HG03439 (cell line): Measurements from ENCODE around the gene RAB25.
A peak's percentile ranks its signal among the peaks of the same experiment; 100 is the strongest.
"Not testable (repeated sequence)": the region's sequence is repeated elsewhere in the genome, so short reads cannot be mapped to it uniquely, and the experiment has no call there.

ENCODE experiments used
- ATAC-seq: cut with Tn5 transposase; IDR thresholded peaks from one replicate; pipeline ENCODE4 v1.9.1; 2021; ENCODE audit warnings: mild to moderate bottlenecking, moderate library complexity; ENCODE audit not compliant: unreplicated experiment

The RAB25 gene

DNA sequence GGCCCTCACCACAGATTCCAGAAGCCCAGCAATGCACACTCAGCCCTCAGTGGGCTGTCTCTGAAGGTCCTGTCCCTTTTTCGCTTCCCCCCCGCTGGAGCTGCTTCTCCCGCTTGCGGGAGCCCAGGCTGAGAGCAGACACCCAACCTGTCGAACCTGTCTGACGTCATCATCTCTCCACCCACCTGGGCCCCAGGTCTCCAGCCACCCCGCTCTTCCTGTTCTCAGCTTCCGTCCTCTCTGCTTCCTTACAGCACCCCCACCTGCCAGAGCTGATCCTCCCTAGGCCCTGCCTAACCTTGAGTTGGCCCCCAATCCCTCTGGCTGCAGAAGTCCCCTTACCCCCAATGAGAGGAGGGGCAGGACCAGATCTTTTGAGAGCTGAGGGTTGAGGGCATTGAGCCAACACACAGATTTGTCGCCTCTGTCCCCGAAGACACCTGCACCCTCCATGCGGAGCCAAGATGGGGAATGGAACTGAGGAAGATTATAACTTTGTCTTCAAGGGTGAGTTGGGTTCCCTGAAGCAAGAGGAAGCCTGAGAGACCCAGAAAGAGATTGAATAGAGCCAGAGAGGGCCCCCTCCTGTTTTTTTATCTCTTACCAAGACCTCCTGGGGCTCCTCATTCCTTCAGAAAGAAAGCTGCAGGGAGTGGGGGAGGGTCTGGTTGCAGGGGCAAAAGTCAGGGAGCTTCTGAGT is at the start of gene RAB25:
RAB25 (plus strand) TSS at position 224 of the 700 bp plus-strand sequence; CDS start at position 465, 241 bp downstream.
- no peak for ATAC-seq

DNA sequence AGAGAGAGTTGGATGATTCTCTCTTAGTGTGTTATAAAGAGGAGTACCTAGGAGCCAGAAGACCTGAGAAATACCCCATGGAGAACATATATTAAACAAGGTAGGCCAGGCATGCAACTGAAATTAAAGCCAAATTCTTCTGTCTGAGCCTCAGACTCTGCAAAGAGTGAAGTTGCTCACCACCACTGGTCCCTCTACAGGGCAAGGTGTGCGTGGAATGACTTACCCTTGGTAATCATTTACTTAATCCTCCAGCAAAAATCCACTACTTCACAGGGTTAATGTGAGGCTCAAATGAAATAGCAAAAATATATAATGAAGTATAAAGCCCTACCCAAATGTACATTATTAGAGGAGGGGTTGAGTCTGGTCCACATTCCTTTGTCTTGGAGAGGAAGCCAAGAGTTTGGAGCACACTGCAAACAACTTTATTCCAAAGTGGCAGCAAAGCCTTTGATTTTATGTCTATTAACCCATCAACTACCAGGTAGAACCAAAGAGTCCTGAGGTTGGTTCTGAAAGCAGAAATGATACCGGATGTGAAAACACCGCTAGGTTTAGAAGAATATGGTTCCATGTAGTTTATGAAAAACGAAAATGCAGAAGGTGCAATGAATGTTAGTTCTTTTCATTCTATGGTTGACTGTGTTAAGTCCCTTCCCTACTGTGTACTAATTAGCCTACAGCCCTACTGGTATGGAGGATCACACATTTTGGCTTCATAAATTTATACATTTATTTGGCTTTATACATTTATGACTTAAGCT is 48.7 kb upstream of the RAB25 start:
- peak; percentile 52 for ATAC-seq

- no peak for ATAC-seq
These were observed 46.1 kb upstream of the RAB25 start for GRCh38 chr1:156014829-156015228.

DNA sequence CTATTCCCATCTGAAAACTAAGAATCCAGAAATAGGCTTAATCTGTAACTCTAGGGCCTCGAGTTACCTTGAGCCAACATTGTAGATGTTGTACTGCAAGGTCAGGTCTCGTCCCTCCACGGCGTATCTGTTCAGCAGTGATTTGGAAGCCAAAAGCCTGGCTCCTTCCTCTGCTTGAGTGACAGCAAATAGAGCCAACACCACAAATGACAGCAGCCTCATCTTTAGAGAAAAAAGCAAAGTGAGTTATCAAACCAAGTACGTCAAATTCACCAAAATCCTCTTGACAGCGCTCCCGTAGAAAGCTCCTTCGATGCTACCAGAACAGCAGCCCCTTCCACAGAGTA is 41.0 kb upstream of the RAB25 start:
- no peak for ATAC-seq

GRCh38 chr1:156020293-156021092 is 40.5 kb upstream of the RAB25 start, which contains the start of gene SSR2:
TSS of gene SSR2 (minus strand) at chr1:156020951. CDS start at chr1:156020167, 784 bp downstream.
- peak; percentile 89 for ATAC-seq

- ATAC-seq: no peak
These were observed 39.9 kb upstream of the RAB25 start for GRCh38 chr1:156021093-156021428.

- no peak for ATAC-seq
These were observed 39.0 kb upstream of the RAB25 start for GRCh38 chr1:156021954-156022353.

DNA sequence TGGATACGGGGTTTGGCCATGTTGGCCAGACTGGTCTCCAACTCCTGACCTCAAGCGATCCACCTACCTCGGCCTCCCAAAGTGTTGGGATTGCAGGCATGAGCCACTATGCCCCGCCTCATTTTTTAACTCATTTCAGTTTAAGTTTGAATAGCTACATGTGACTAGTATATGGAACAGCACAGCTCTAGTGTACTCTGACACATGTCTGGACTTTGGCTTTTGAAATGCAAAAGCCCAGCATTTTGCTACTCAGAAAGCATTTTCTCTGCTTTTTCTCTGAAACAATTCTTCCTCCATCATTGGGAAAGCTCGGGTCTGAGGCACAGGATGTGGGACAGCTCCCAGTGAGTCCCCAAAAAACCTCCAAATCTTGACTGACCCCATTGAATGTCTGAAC is 36.2 kb upstream of the RAB25 start:
- ATAC-seq: no peak

DNA sequence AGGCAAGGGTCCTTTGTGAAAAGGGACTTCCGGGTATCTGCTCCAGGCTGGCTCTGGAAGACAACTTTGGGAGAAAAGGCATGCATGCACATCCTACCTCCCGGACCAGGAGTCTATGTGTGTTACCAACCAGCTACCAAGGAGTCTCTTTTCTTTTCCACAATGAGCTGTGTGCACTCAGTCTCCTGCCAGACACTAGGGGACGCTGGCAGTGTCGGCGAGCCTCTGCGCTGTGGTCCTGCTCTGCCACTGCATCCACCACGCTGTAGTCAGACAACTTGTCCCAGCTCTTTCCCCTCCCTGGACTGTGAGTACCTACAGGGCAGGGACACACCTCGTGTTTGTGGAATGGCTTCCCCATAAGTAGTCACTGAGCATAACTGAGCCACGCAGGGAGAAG is 35.1 kb upstream of the RAB25 start:
- ATAC-seq: no peak

DNA sequence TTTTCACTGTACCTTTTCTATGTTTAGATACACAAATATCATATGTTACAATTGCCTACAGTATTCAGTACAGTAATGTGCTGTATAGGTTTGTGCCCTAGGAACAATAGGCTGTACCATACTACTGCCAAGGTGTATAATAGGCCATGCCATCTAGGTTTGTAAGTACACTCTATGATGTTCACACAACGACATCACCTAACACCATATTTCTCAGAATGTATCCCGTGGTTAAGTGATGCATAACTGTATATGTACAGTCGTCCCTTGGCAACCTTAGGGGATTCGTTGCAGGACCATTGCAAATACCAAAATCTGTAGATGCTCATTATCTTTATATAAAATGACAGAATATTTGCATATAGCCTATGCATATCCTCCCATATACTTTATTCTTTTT is 34.4 kb upstream of the RAB25 start:
- ATAC-seq: no peak

- no peak for ATAC-seq
These were observed 27.9 kb upstream of the RAB25 start for GRCh38 chr1:156033011-156033410.

DNA sequence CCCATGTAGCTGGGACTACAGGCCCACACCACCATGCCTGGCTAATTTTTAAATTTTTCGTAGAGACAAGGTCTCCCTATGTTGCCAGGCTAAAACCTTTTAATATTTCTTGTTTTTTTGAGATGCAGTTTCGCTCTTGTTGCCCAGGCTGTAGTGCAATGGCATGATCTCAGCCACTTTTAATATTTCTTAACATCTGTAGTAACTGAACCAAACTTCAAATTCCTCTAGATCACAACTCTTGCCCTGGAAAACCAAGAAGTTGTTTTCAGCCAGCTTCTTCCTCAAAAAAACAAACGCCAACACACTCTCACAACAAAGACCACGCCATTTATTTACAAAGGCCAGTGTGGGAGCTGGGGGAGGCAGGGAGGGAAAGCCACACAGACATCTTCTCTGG is 26.0 kb upstream of the RAB25 start:
- not testable (repeated sequence) for ATAC-seq

GRCh38 chr1:156042828-156043227 is 18.1 kb upstream of the RAB25 start:
- no peak for ATAC-seq

- ATAC-seq: no peak
These were observed 15.9 kb upstream of the RAB25 start for GRCh38 chr1:156045076-156045475.

DNA sequence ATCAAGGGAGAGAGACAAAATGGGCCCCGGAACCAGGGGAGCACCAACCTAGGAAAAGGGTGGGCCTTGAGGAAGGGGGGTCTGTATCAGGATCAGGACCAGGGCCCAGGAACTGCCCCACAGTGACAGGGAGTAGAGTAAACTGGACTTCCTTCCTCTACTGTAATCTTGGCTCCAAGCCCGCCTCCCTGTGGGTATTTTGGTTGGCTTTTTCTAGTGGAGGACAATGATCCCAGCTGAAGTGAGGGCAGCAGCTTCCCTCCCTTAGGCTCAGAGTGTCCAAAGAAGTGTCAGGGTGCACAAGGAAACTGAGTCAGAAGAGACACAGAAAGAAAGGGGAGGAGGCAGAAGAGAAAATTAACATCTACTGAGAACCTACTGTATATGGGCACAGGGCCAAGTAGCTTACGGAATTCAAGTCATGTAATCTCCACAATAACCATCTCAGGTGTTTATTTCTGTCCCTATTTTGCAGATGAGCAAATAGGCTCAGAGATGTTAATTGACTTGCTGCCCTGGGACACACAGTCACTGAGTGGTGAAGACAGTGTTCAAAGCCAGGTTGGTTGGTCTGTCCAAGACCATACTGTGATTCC is 12.2 kb upstream of the RAB25 start:
- ATAC-seq: no peak

GRCh38 chr1:156050376-156050775 is 10.6 kb upstream of the RAB25 start:
- ATAC-seq: no peak

- no peak for ATAC-seq
These were observed 9.8 kb upstream of the RAB25 start for GRCh38 chr1:156051011-156051725.

GRCh38 chr1:156052862-156053767 is 7.8 kb upstream of the RAB25 start:
- ATAC-seq: no peak

GRCh38 chr1:156053768-156054499 is 7.0 kb upstream of the RAB25 start, which contains the start of gene UBQLN4:
TSS of gene UBQLN4 (minus strand) at chr1:156053798. CDS start at chr1:156053701, 97 bp downstream.
- peak; percentile 35 for ATAC-seq
